Upper lobe of right lung (tissue), 1 donor: ENCODE data around the gene BICD2. TPM values are rescaled to one million over a fixed set of nuclear protein-coding genes. Genes with fewer than 3 reads are reported as not detected.
A peak's percentile ranks its signal among the peaks of the same experiment; 100 is the strongest.

Experiments
- ATAC-seq: fragments of 200-7000 bp; cut with Tn5 transposase; one replicate; pipeline ENCODE4 v1.9.1; 2020; ENCODE audit warnings: mild to moderate bottlenecking, moderate library complexity
- DNase-seq: peaks from one replicate; pipeline ENCODE4 v3.0.0-alpha.2; 2020
- H3K27ac ChIP-seq: fragments of 200-600 bp; one replicate; pipeline ENCODE4 v1.8.0; 2022
- H3K27me3 ChIP-seq: fragments of 200-600 bp; one replicate; pipeline ENCODE4 v1.8.0; 2022; ENCODE audit warnings: mild to moderate bottlenecking
- H3K36me3 ChIP-seq: fragments of 200-600 bp; one replicate; pipeline ENCODE4 v1.8.0; 2022
- H3K4me1 ChIP-seq: fragments of 200-600 bp; one replicate; pipeline ENCODE4 v1.8.0; 2022
- H3K4me3 ChIP-seq: fragments of 200-600 bp; one replicate; pipeline ENCODE4 v1.8.0; 2022; ENCODE audit warnings: mild to moderate bottlenecking
- H3K9me3 ChIP-seq: fragments of 200-600 bp; one replicate; pipeline ENCODE4 v1.8.0; 2022
- CTCF ChIP-seq: fragments of 200-600 bp; IDR thresholded peaks from one replicate; pipeline ENCODE4 v1.8.0; 2022; ENCODE audit warnings: antibody characterized with exemption
- intact Hi-C: fragments of 100-400 bp; cut with DNase I; formaldehyde crosslinking; loops from one replicate; pipeline ENCODE4 v1.11.0; 2022
- total RNA-seq: library from RNA; stranded (reverse); fragmentation: NEBNext Ultra II Directional; extraction: Animal tissue kit (Norgen Biotek cat#: 25700); gene quantifications from one replicate; pipeline ENCODE4 v1.2.1, GENCODE V29; 2021
- donor health status: DM: no; HTN: yes; CAD: no; lungs with severe emphysema.

BICD2 gene
- total RNA-seq, 1 donor from 2014 or later = 38.6 TPM

- no peak overlapping the region for H3K27ac ChIP-seq
- intact Hi-C loops = no loop called here
- no peak for ATAC-seq
- H3K27me3 ChIP-seq = no peaks in the 10 kb centered on the region
- H3K36me3 ChIP-seq = peaks cover 4% of the 10 kb centered on the region
- no peak overlapping the region for H3K4me3 ChIP-seq
- TF ChIP-seq CTCF = no peak
- peak; percentile 34 for DNase-seq
- H3K9me3 ChIP-seq = no peaks in the 10 kb centered on the region
- peaks cover 7% of the 10 kb centered on the region for H3K4me1 ChIP-seq
These were observed 100.7 kb downstream of the BICD2 start for GRCh38 chr9:92663951-92664350.

GRCh38 chr9:92663126-92663525 lies 101.5 kb downstream of the BICD2 start:
- intact Hi-C loops = no loop called here
- DNase-seq (peak; percentile 20), ATAC-seq (no peak)
- Histone ChIP-seq H3K9me3 (no peaks in the 10 kb centered on the region), H3K4me3 (no peak overlapping the region), H3K4me1 (no peaks in the 10 kb centered on the region), H3K27me3 (no peaks in the 10 kb centered on the region), H3K36me3 (peaks cover 6% of the 10 kb centered on the region), H3K27ac (no peak overlapping the region)
- TF ChIP-seq CTCF = no peak

GRCh38 chr9:92661743-92662142 lies 102.9 kb downstream of the BICD2 start:
- no peak overlapping the region for H3K27ac ChIP-seq
- intact Hi-C loops = no loop called here
- DNase-seq = no peak
- H3K4me1 ChIP-seq = no peaks in the 10 kb centered on the region
- TF ChIP-seq CTCF = no peak
- no peak for ATAC-seq
- peaks cover 9% of the 10 kb centered on the region for H3K36me3 ChIP-seq
- no peaks in the 10 kb centered on the region for H3K9me3 ChIP-seq
- H3K4me3 ChIP-seq = no peak overlapping the region
- no peaks in the 10 kb centered on the region for H3K27me3 ChIP-seq

Other genes with a start within 250 kb of the BICD2 start
- gene ECM2, start 228.8 kb downstream of the BICD2 start, total RNA-seq = 13.8 TPM
- gene IPPK, start 94.7 kb downstream of the BICD2 start, total RNA-seq = 9.6 TPM
- gene ZNF484, start 113.2 kb upstream of the BICD2 start, total RNA-seq = 8.8 TPM
- gene FGD3, start 182.7 kb upstream of the BICD2 start, total RNA-seq = 21.6 TPM